Measurements from ENCODE around the gene TMEM87B.
"Not testable (repeated sequence)": the region's sequence is repeated elsewhere in the genome, so short reads cannot be mapped to it uniquely, and the experiment has no call there.

TMEM87B gene

GRCh38 chr2:112129060-112129459 lies 74.0 kb downstream of the TMEM87B start:
- DNase-seq (ENCODE audit: low read depth in 2 of 2), result no peak

GRCh38 chr2:112133344-112133743 lies 78.3 kb downstream of the TMEM87B start:
- DNase-seq (ENCODE audit: low read depth in 2 of 2), result no peak

- no peak for DNase-seq (ENCODE audit: low read depth in 2 of 2)
These were observed 79.1 kb downstream of the TMEM87B start for GRCh38 chr2:112134120-112134519.

GRCh38 chr2:112136096-112136495 lies 81.0 kb downstream of the TMEM87B start:
- no peak for DNase-seq (ENCODE audit: low read depth in 2 of 2)

GRCh38 chr2:112137516-112138158 lies 82.6 kb downstream of the TMEM87B start:
- no peak for DNase-seq (ENCODE audit: low read depth in 2 of 2)

- no peak for DNase-seq (ENCODE audit: low read depth in 2 of 2)
These were observed 83.3 kb downstream of the TMEM87B start, which contains the start of gene FBLN7 for GRCh38 chr2:112138159-112139032. Gene FBLN7, plus strand, starts transcription at chr2:112138385. Its CDS starts 271 bp downstream, at chr2:112138656.

- not testable (repeated sequence) for DNase-seq (ENCODE audit: low read depth in 2 of 2)
These were observed 84.1 kb downstream of the TMEM87B start for GRCh38 chr2:112139033-112139614.

GRCh38 chr2:112139661-112140204 lies 84.7 kb downstream of the TMEM87B start:
- DNase-seq (ENCODE audit: low read depth in 2 of 2), result not testable (repeated sequence)

GRCh38 chr2:112140205-112140802 lies 85.2 kb downstream of the TMEM87B start:
- DNase-seq (ENCODE audit: low read depth in 2 of 2), result no peak

- DNase-seq (ENCODE audit: low read depth in 2 of 2), result no peak
These were observed 86.0 kb downstream of the TMEM87B start for GRCh38 chr2:112140899-112141625.

- no peak for DNase-seq (ENCODE audit: low read depth in 2 of 2)
These were observed 86.5 kb downstream of the TMEM87B start for GRCh38 chr2:112141626-112142007.

GRCh38 chr2:112142525-112143078 lies 87.5 kb downstream of the TMEM87B start:
- DNase-seq (ENCODE audit: low read depth in 2 of 2), result no peak

GRCh38 chr2:112143150-112143549 lies 88.1 kb downstream of the TMEM87B start:
- no peak for DNase-seq (ENCODE audit: low read depth in 2 of 2)

GRCh38 chr2:112144966-112145365 lies 89.9 kb downstream of the TMEM87B start:
- DNase-seq (ENCODE audit: low read depth in 2 of 2), result no peak

GRCh38 chr2:112147382-112148168 lies 92.5 kb downstream of the TMEM87B start:
- DNase-seq (ENCODE audit: low read depth in 2 of 2), result no peak

GRCh38 chr2:112148477-112148876 lies 93.4 kb downstream of the TMEM87B start:
- DNase-seq (ENCODE audit: low read depth in 2 of 2), result no peak

GRCh38 chr2:112149194-112149593 lies 94.1 kb downstream of the TMEM87B start:
- no peak for DNase-seq (ENCODE audit: low read depth in 2 of 2)

GRCh38 chr2:112149866-112150435 lies 94.9 kb downstream of the TMEM87B start:
- DNase-seq (ENCODE audit: low read depth in 2 of 2), result no peak

- DNase-seq (ENCODE audit: low read depth in 2 of 2), result no peak
These were observed 95.4 kb downstream of the TMEM87B start for GRCh38 chr2:112150447-112150846.

GRCh38 chr2:112150851-112151250 lies 95.8 kb downstream of the TMEM87B start:
- DNase-seq (ENCODE audit: low read depth in 2 of 2), result no peak

Measured in activated CD8-positive, alpha-beta memory T cell treated with anti-CD3 and anti-CD28 coated beads for 4 hours (primary cell).